Measurements from ENCODE around the gene PEX19.

PEX19 gene

DNA sequence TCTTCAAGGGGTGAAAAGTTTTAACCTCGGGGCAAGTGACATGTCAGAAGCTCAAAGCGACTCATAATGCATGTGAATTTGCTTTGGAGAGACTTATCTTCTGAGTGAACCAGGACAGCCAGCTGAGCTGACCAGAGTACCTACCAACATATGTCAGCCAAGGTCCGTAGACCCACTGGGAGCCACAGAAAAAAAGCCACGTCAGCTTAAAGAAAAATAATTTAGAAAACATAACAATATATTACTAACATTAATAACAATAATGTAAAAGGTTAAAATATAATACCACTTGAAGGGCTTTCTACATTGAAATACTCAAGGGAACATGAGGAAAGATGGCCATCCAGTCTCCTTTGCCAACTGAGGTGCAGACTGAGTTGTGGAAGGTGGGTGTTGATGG lies 6.9 kb downstream of the PEX19 start:
- DNase-seq, result no peak

DNA sequence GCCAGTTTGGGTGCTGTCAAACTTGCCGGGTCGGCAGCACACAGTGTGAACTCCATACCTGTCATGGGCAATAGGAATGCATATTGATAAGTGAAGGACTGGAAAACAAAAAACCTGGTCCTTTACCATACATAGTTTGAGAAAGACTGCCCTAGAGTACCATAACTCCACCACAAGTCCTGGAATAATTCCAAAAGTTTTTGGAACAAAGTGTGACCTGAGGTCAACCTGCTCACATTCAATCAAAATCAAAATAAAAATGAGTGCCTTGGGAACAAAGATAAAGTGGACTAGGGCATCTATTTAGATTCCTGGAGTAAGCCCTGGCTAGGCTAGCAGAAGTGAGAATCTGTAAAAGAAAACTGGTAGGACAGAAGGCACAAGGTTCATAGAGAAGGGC lies 7.6 kb downstream of the PEX19 start:
- no peak for DNase-seq

DNA sequence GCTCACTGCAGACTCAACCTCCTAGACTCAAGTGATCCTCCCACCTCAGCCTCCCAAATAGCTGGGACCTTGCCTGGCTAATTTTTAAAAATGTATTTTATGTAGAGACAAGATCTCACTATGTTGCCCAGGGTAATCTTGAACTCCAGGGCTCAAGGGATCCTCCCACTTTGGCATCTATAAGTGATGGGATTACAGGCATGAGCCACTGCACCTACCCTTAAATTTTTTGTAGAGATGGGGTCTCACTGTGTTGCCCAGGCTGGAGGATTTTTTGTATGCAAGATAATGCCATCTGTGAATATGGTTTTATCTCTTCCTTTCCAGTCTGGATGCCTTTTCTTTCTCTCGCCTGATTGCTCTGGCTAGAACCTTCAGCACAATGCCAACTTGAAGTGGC lies 13.9 kb downstream of the PEX19 start:
- no peak for DNase-seq

DNA sequence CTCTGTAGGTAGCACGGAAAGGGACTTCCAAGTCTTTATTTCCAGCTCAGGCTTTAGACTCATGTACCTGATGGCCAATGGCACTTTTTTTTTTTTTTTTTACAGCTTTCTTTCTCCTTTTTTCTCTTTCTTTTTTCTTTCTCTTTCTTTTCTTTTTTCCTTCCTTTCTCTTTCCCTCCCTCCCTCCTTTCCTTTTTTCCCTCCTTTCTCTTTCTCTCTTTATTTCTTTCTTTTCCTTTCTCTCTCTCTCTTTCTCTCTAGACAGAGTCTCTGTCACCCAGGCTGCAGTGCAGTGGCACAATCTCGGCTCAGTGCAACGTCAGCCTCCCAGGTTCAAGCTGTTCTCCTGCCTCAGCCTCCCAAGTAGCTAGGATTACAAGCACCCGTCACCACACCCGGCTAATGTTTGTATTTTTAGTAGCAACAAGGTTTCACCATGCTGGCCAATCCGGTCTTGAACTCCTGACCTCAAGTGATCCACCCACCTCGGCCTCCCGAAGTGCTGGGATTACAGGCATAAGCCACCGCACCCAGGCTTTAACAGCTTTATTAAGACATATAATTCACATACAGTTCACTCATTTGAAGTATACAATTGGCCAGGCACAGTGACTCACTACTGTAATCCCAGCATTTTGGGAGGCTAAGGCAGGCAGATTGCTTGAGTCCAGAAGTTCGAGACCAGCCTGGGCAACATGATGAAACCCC lies 17.5 kb downstream of the PEX19 start:
- DNase-seq, result no peak

DNA sequence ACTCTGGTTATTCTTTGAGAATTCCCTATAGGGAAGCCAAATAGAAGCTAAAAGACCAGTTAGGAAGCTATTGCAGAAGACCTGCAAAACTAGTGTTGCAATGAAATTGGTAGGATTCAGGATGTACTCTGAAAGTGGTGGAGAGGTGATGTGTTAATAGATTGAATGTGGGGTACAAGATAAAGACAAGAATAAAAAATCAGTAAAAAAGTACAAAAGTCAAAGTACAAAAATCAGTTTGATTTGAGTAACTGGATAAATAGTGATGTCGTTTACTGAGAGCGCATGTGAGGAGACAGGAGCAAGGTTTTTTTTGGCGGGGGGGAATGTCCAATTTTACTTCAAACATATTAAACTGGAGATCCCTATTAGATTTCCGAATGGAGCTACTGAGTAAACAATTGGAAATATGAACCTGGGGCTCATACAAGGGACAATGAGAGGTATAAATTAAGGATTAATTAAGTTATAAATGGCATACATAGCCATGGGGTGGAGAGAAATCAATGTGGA lies 20.1 kb downstream of the PEX19 start:
- no peak for DNase-seq

DNA sequence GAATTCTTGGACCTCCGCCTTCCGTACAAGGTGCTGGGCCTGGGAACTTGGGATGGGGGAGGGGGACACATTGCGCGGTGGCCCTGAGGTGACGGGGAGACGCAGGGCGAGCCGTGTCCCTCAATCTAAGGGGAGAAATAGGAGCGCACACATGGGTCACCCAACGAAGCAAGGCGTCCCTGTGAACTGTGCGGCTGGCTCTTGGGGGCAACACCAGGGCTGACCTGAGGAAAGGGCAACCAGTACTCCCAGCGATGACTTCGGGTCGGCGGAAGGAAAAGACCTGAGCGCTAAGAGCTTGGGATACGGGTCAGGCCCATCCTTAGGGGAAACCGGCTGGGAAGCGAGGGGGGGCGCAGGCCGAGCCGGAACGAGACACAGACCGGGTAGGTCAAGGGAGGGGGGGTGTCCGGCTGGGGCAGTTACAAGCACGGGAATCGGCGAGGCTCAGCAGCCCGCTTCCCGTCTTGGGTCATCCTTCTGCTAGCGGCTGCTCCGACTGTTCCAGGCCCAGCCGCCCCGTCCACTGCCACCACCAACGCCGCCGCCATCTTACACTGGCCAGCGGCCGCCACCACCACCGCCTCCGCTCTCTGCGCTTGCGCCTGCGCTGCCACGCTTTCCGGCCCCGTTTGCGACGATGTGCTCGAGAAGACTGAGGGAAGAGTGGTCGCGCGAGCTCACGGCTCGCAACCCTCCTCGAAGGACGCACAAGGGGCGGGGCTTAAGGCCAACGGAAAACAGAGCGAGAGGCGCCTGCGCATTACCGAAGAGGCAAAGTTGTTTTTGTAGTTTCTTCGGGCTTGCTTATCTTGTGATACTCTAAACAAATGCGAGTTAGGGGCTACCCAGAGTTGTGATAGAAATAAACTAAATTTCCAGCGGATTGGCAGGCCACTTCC lies 22.8 kb downstream of the PEX19 start, which contains the start of gene DCAF8:
TSS of gene DCAF8 (minus strand) at position 657 of the 902 bp plus-strand sequence. CDS start 18,541 bp downstream, outside the sequence.
- peak; percentile 98 for DNase-seq

DNA sequence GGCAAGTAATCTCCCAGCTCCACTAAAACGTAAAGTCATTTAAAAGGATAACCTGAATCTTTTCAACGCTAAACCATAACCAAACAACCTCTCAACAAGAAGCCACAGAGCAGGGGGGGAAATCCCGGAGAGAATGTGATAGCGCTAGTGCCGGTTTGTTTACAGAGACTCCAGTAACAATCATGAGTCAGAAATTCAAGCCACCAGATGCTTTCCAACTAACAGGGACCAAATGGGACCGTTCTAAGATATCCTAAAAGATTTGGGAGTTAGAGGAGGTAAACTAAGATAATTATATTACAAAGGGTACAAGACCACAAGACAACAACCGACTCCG lies 23.4 kb downstream of the PEX19 start:
- peak; percentile 85 for DNase-seq

DNA sequence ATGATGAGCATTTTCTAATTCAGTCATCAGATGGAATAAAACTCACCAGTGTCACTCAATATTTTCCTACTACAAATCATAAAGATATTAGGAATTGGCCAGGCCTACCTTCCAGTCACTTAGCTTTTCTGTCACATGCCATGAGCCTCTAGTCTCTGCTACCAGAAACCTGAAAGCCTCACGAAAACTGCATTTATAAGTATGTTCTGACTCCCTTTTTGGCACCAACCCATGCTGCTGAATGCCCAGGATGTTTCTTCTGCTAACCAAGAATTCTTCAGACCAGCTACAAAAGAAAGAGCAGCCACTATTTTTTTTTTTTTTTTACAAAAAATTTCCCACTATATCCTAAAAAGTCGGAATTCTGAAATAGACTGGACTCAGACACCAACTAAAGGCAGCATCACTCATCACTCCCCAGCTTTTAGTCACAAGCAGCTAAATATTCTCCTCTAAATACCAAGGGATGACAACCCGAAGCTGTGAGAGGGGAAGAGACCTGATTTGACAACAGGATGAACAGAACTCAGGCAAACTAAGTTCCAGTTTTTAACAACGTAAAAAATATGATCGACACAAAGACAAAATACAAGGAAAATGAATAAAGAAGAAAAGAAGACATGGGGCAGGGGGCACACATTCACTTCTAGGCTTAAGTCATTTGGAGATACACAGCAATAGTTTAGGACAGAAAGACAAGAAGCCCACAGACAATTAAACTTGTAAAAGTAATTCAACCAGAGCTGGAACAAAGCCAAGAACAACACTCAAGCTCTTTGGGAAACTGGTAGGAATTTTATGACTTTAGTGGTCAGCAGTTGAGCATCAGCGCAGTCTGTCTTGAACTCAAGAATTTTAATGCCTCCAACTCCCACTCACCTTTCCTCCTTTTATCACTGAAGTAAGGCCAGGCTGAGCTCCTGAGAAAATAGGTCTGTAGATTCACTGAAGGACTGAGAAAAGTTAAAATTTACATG lies 24.2 kb downstream of the PEX19 start:
- DNase-seq, result peak; percentile 82

DNA sequence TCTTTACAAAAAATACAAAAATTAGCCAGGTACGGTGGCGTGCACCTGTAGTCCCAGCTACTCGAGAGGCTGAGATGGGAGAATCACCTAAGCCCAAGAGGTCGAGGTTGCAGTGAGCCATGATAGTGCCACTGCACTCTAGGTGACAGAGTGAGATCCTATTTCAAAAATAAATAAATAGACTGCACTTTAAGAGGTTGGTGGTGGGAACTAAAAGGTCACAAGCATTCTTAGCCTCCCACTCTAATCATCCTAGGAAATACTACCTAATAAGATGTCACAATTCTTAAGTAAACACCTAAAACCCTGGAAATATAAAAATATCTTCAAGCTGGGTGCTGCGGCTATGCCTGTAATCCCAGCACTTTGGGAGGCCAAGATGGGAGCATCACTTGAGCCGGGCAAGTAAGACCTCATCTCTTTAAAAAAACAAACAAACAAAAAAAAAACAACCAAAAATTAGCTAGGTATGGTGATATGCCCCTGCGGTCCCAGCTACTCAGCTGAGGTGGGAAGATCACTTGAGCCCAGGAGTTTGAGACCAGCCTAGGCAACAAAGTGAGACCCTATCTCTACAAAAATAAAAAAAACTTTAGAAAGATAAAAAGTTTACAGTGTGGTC lies 26.6 kb downstream of the PEX19 start:
- no peak for DNase-seq

DNA sequence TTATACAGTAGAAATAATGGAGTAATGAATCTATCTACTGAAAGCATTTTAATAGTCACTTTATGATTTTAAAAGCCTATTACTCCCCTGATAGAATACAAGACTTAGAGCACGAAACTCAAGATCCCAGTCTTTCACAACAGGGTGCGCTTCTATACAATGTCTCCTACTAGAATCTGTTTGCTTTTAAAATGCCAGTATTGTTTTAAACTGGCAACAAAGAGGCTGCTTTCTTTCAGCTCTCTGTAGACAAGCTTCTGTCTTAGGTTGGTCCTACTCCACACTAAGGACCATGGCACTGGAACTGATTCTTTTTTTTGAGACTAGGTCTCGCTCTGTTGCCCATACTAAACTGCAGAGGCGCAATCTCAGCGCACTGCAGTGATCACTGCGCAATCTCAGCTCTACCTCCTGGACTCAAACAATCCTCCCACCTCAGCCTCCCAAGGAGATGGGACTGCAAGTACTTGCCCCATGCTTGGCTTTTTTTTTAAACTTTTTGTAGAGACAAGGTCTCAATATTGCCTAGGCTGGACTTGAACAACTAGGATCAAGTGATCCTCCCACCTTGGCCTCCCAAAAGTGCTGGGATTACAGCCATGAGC lies 27.4 kb downstream of the PEX19 start:
- no peak for DNase-seq

DNA sequence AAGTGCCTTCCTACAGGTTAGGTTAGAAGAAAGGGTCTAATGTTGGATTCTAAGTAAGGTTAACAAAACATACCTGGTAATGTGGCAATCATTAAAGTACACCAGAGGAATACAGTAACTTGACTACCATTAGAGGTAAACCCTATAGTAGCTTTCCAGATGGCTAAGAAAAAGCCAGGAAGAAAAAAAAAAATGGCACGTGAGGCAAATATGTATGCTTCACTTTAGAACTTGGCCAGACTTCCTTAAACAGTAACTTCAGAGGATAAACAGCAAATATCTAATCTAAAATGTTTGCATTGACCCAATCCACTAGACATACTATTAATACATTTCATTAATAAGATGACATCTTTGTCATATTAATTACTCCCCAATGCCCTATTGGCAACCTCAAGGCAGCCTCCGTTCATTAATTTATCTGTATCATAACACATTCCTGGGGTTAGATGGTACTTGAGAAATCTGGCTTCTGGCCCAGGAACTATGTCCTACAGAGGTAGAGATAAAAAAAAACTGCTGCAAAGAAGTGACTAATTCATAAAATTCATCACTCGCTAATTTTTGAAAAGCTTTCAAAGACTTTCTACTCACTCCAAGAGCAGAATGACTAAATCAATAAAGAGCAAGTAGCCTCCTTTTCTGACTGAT lies 28.4 kb downstream of the PEX19 start:
- peak; percentile 75 for DNase-seq

DNA sequence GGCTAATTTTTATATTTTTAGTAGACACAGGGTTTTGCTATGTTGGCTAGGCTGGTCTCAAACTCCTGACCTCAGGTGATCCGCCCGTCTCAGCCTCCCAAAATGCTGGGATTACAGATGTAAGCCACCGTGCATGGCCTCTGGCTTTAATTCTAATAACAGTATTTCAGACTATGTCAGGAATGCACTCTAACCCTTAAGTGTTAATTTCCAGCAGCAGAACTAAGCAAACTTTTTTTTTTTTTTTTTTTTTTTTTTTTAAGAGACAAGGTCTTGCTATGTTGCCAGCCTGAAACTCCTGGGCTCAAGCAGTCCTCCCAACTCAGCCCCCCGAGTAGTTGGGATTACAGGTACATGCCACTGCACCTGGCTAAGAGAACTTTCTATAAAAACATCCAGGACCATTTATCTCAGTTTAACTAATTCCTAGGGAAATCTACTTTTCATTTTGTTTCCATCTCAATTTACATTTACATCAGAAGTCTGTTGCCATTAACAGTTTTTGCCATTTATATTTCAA lies 29.1 kb downstream of the PEX19 start:
- DNase-seq, result no peak

DNA sequence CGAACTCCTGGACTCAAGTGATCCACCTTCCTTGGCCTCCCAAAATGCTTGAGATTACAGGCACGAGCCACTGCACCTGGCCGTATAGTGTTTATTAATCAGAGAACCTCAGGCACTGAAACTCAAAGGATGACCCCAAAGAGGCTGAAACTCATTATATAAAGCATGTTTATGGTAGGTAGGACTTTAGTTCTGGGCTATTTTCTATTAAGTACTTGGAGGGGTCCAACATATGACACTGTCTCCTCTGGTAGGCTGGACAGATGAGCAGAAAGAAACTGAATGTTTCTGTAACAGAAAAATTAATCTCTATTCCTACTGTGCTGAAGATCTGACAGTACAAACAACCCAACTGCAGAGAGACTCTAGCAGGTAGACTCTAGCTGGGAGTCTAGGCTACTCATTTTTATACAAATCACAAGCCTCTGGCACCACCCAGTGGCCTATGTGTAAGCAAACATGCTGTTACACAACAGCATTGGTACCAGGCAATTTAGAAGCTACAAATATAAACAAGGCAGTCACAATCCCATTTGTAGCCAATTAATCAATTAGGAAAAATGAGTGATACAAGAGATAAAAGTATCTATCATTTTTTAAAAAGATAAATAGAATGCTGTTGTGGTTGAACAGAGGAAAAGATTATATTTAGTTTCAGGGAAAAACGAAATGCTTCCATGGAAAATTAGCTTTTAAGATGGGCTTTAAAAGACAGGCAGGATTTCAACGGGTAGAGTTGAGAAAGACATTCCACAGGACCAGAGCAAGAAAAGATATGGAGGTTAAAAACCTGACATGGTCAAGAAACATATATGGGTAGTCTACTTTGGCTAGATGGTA lies 33.0 kb downstream of the PEX19 start:
- DNase-seq, result peak; percentile 68

DNA sequence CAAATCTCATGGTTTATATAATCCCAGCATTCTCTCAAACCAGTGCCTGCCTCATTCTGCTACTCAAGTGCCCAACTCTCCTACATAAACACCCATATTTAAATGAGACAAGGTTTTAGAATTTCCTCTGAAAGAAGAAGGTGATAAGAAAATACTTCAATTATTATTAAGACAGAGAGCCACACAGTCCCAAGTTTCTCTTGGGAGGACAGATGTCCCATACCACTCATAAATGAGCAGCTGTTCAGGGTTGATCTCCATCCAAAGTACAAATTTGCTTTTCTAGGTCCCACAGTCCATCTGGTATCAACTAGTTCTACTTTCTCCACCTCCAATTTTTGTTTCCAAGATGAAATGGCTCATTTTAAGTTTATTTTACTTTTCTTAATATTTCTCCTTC lies 33.9 kb downstream of the PEX19 start:
- DNase-seq, result no peak

DNA sequence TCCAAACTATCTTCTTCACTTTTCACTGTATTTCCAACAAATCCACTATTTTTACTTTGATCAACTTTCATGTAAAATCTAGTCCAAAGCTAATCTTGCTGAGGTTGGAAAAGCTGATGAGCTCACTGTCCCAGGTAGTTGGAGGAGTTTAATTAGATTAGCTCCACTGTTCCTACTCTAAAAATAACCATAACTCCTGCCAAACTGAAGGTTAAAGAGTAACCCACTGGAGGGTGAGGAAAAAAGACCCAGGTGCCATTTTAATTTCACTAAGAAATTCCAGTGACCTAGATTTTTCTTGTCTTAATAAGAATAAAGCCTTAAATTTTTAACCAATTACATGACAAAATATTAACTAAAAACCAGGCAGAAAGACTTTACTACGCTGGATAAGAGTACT lies 37.9 kb downstream of the PEX19 start:
- DNase-seq, result no peak

DNA sequence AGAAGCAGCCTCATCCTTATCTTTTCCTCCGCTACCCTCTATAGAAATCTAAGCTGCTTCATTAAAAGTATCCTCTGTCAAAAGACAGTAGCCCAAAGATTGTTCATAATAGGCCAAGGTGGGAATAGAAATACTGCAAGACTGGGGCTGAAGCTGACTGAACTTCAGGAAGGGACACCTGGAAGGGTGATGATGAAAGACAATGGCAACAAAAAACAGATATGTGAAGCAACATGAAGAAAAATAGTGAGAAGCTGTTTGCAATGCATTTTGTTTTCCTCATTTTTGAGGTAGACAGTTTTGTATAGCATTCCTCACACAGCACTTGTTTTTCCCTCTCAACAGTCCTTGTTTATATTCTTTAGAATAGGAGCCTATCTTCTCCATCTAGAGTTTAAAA lies 39.5 kb downstream of the PEX19 start:
- no peak for DNase-seq

DNA sequence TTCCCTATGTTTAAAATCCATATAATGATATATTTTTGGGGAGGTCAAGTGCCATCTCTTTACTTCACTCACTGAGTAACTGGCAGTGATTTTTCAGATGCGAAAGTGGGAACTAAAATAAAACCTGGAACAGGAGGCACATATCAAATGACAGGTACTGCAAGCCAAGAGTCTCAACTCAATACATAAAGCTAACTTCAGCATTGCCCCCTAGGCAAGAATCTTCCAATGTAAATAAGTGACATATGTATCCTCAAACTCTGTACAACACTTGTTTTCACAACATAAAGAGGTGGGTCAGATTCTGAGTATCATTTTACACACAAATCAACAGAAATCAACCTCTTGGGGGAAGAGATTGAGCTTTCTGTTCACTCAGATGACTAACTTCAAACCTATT lies 40.7 kb downstream of the PEX19 start:
- no peak for DNase-seq

DNA sequence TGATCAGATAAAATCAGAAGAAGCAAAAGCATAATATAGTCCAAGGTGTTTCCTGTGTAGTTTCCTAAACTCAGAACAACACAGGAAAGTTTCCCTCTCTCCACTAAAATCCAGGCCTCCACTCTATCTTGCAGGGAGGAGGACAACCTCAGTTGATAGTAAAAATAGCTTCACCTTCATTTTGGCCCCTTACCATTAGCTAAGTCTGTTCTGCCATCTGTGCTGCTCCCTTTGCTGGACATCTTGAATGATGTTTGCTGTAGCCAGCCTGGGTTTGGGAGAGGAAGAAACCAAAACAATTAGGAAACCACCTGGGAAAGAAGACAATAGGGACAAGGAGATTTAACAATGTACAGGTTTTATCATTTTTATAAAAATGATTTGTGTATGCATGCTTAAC lies 41.2 kb downstream of the PEX19 start:
- no peak for DNase-seq

DNA sequence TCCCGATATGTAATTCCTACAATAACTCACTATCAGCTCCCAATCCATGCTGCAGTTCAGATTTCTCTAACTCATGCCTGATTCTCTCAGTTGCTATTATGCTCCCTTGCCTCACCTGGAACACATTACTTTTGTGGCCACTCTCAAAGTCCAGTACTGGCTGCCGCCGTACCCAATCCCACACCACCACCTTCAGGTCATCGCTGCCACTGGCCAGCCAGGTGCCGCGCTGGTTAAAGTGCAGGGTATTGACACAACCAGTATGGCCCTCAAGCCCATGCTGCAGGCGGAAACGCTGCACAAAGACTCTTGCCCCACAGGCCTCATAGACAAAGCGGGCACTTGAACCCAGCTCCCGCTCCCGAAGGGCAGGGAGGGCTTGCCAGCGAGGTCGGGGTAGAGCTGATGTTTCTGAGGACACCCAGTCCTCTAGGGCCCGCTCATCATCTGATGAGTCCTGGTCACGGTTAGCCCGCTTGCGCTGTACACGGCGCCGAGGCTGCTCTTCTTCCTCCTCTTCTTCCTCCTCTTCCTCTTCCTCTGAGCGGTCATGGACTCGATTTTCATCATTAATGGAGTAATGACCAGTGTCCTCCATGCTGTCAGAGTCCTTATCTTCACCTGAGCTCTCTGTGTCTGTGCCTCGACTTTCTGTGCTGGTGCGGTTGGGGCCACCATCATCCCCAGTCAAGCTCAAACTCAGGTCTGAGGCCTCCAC lies 45.2 kb downstream of the PEX19 start:
- no peak for DNase-seq

All from fibroblast of skin of back (primary cell).